ENCODE results near the gene SCGB2A2. TPM values are rescaled to one million over a fixed set of nuclear protein-coding genes. Genes with fewer than 3 reads are reported as not detected.

The SCGB2A2 gene
- not detected in 2 replicates for total RNA-seq (2011; cell fraction: chromatin; rRNA removed; ENCODE audit: low replicate concordance)
- total RNA-seq (2011; cell fraction: nucleolus; rRNA removed), result not detected in 2 replicates
- total RNA-seq (2011; cell fraction: nucleoplasm; rRNA removed), result not detected in 2 replicates
- total RNA-seq (2014; rRNA removed) (not detected in 2 replicates), total RNA-seq (2014; rRNA removed; fragmentation: Illumina TruSeq; extraction: Trizol) (not detected in 2 replicates), total RNA-seq (2015; rRNA removed; fragmentation: Illumina TruSeq; extraction: Trizol) (not detected in 2 replicates), total RNA-seq (2021) (not detected in 2 replicates), polyA plus RNA-seq (2011; rRNA removed) (not detected in 2 replicates), polyA plus RNA-seq (2014; fragmentation: Illumina TruSeq; extraction: Trizol) (not detected in 2 replicates), polyA plus RNA-seq (2014; fragmentation: Nextera tagmentation; extraction: Ambion mirVana) (not detected), polyA plus RNA-seq (2014; rRNA removed) (not detected in 2 replicates), polyA minus RNA-seq (2011; rRNA and poly(A)+ RNA removed) (not detected in 2 replicates), Bru-seq, nascent RNA (not detected), BruChase-seq, experiment 1, labeled RNA remaining after a 2-hour chase (not detected), BruChase-seq, experiment 2, labeled RNA remaining after a 6-hour chase (not detected)
- polyA plus RNA-seq (2011; cell fraction: cytosol; rRNA removed), result not detected in 2 replicates
- not detected in 2 replicates for polyA plus RNA-seq (2011; cell fraction: nucleus; rRNA removed)
- polyA plus RNA-seq (2012), result not detected in 2 replicates
- polyA minus RNA-seq (2011; cell fraction: cytosol; rRNA and poly(A)+ RNA removed), result not detected in 2 replicates
- polyA minus RNA-seq (2011; cell fraction: nucleus; rRNA and poly(A)+ RNA removed), result not detected in 2 replicates
- long read RNA-seq, experiment 1, result 0 reads
- long read RNA-seq, experiment 2, result 0 reads
- long read RNA-seq, experiment 3, result 0 reads

DNA sequence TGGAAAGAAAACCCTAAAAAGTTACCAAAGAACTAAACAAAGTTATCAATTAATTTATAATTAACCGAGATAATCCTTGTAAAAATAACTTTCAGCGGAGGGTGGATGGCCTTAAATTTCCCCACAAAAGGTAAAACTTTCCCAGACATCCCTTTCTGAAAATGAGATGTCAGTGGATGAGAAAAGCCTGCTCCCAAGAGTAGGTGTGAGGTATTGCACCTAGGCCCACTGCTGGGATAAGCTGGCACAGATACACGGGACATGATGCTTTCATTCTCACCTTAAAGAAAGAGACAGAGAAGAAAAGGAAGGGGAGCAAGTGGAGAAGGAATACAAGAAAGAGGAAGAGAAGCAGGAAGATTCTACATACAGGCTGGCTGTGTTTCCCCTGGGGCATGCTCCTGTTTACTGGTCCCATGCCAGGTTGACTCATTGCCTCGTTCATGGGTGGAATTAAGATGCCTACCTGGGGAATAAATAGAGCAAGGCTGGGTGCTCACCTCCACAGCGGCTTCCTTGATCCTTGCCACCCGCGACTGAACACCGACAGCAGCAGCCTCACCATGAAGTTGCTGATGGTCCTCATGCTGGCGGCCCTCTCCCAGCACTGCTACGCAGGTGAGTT lies at the start of gene SCGB2A2:
Gene SCGB2A2 (plus strand): TSS at position 505 of the 625 bp plus-strand sequence. CDS start 59 bp downstream, at position 564.
- in situ Hi-C loops (cut with MboI) (no loop called here), intact Hi-C loops (cut with micrococcal nuclease) (no loop called here)
- H3K27me3 ChIP-seq (ENCODE audit: control insufficient read depth in 2 of 2, insufficient read depth in 2 of 2, low read length in 2 of 2), result peaks cover 25 to 38% of the 10 kb centered on the region in 2 experiments; a peak in 4 of 5 replicates
- H4K20me1 ChIP-seq (replicated peaks; ENCODE audit: control insufficient read depth, insufficient read depth, low read length), result no peaks in the 10 kb centered on the region
- peak; percentile 54; the same call in 1 of the 3 replicates for ATAC-seq
- no peak within 1 kb of the TSS for H3K4me3 ChIP-seq
- no peaks in the 10 kb centered on the region for H3K9me1 ChIP-seq (ENCODE audit: control insufficient read depth, insufficient read depth, low read length)
- H3K9me3 ChIP-seq (replicated peaks; ENCODE audit: control insufficient read depth, insufficient read depth, low read depth, low read length), result no peaks in the 10 kb centered on the region
- peak in 2 of 4 experiments; percentile 28 to 37 for DNase-seq (ENCODE audit: extremely low read depth in 1 of 4, low spot score in 3 of 4)
- no peak within 1 kb of the TSS for H2AFZ ChIP-seq (ENCODE audit: low read depth, low read length)
- FAIRE-seq, result no peak
- no peak within 1 kb of the TSS for H3K4me2 ChIP-seq (ENCODE audit: insufficient read depth, low read length)
- H3K4me1 ChIP-seq (replicated peaks in 1 of 2; ENCODE audit: control insufficient read depth in 2 of 2, insufficient read depth in 2 of 2, low read length in 2 of 2), result 0 out of 5 replicates have a peak, but pooled peaks cover 0 to 5% of the 10 kb centered on the region in 2 experiments
- H3K36me3 ChIP-seq (ENCODE audit: control insufficient read depth, insufficient read depth, low read length), result no peaks in the 10 kb centered on the region
- BruUV-seq (replicated peaks), result no TSS peak
- 1% methylated on average over 10 of the region's 10 CpGs for WGBS (ENCODE audit: insufficient coverage, low coverage, missing lambda C conversion rate)
- CTCF ChIA-PET (ENCODE audit: low intra/inter-chr PET ratio), result no interaction called here
- H3K79me2 ChIP-seq (ENCODE audit: control insufficient read depth, insufficient read depth, low read length), result no peaks in the 10 kb centered on the region
- no peak within 1 kb of the TSS for H3K9ac ChIP-seq (ENCODE audit: insufficient read depth in 1 of 2, low read depth in 2 of 2, low read length in 2 of 2)
- no peak within 1 kb of the TSS for H3K27ac ChIP-seq (ENCODE audit: extremely low read depth, low read depth, low read length)
- POLR2A ChIA-PET, result interaction anchor here (0.5 kb wide), 1 partner anchor 14 kb away, joined by 3 read pairs; no protein-coding TSS in a partner anchor
- TF ChIP-seq CREB3L1 (IDR thresholded peaks at IDR 0.05; ENCODE audit: borderline replicate concordance, low read depth) (no peak), CSDE1 (IDR thresholded peaks at IDR 0.05) (no peak), YBX1 (IDR thresholded peaks at IDR 0.05) (no peak), CTCF (IDR thresholded peaks at IDR 0.05 in 2 of 3, conservative IDR thresholded peaks at IDR 0.05 in 1 of 3; ENCODE audit: insufficient read depth in 2 of 3, low read depth in 1 of 3, low read length in 3 of 3) (peak in 2 of 3 experiments; percentile 28 to 37; a peak in 2 of 6 replicates), ZNF780A (CRISPR knock-in tag; IDR thresholded peaks at IDR 0.05) (no peak), ZNF518B (CRISPR knock-in tag; IDR thresholded peaks at IDR 0.05) (no peak), TCF7 (IDR thresholded peaks at IDR 0.05; ENCODE audit: borderline replicate concordance) (no peak)
- TF ChIP-seq, protein P1, sequence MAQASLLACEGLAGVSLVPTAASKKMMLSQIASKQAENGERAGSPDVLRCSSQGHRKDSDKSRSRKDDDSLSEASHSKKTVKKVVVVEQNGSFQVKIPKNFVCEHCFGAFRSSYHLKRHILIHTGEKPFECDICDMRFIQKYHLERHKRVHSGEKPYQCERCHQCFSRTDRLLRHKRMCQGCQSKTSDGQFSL (CRISPR knock-in tag; IDR thresholded peaks at IDR 0.05), result no peak
- TF ChIP-seq, protein P1 (tag; IDR thresholded peaks at IDR 0.05), result no peak

All from K562 (cell line).